Suprapubic skin (tissue), 4 donors: Measurements from ENCODE around the gene ORC4. TPM values are rescaled to one million over a fixed set of nuclear protein-coding genes. Genes with fewer than 3 reads are reported as not detected.
"Not testable (repeated sequence)": the region's sequence is repeated elsewhere in the genome, so short reads cannot be mapped to it uniquely, and the experiment has no call there.

Experiments
- DNase-seq, 2 donors: peaks; one replicate each; pipeline ENCODE4 v3.0.0-alpha.2; 2019; ENCODE audit warnings: low spot score in 2 of 2
- H3K27ac ChIP-seq: fragments of 200-600 bp; sonication (generic); one replicate; pipeline ENCODE4 v1.5.1; 2019
- H3K27me3 ChIP-seq: fragments of 200-600 bp; sonication (generic); one replicate; pipeline ENCODE4 v1.5.1; 2019
- H3K36me3 ChIP-seq: fragments of 200-600 bp; sonication (generic); one replicate; pipeline ENCODE4 v1.5.1; 2019
- H3K4me1 ChIP-seq: fragments of 200-600 bp; sonication (generic); one replicate; pipeline ENCODE4 v1.5.1; 2019
- H3K4me3 ChIP-seq: fragments of 200-600 bp; sonication (generic); one replicate; pipeline ENCODE4 v1.5.1; 2019; ENCODE audit warnings: mild to moderate bottlenecking
- H3K9me3 ChIP-seq: fragments of 200-600 bp; sonication (generic); one replicate; pipeline ENCODE4 v1.5.1; 2019
- EP300 ChIP-seq: sonication (generic); formaldehyde crosslinking; IDR thresholded peaks from one replicate; pipeline ENCODE4 v1.6.1; 2017; ENCODE audit warnings: antibody characterized with exemption
- POLR2A ChIP-seq, 2 donors: fragments of 450-650 bp; IDR thresholded peaks; one replicate each; pipeline ENCODE4 v1.6.1; 2017; ENCODE audit warnings: antibody characterized with exemption in 2 of 2, mild to moderate bottlenecking in 2 of 2, moderate library complexity in 2 of 2
- POLR2AphosphoS5 ChIP-seq, 3 donors: sonication (generic); formaldehyde crosslinking; IDR thresholded peaks; one replicate each; pipeline ENCODE4 v1.6.1; 2017; ENCODE audit warnings: antibody characterized with exemption in 3 of 3
- WGBS: methylation state at CpG from one replicate; pipeline ENCODE4 v1.1.5; 2018; 5-methylcytosine and 5-hydroxymethylcytosine counted together
- total RNA-seq, 4 donors: library from RNA; depleted of rRNA; stranded (reverse); fragments of >200 nt; gene quantifications; one replicate each; pipeline ENCODE4 v1.1.0, GENCODE V29; 2016
- TF ChIP-seq, protein P1 (sequence below), 2 donors: fragments of 200-600 bp in 1 of 2; fragments of 450-650 bp in 1 of 2; sonication (generic) in 1 of 2; IDR thresholded peaks; one replicate each; pipeline ENCODE4 v1.5.1; 2016 to 2019; ENCODE audit warnings: antibody characterized with exemption in 2 of 2, mild to moderate bottlenecking in 1 of 2, moderate library complexity in 1 of 2

Gene ORC4
- total RNA-seq, 4 donors from 2014 or later = 35.0 to 77.2 (median 57.4) TPM

GRCh38 chr2:148007219-148007900 lies 13.2 kb downstream of the ORC4 start:
- Histone ChIP-seq H3K9me3 (no peaks in the 10 kb centered on the region), H3K27me3 (no peaks in the 10 kb centered on the region), H3K27ac (no peak overlapping the region), H3K4me3 (no peak overlapping the region), H3K4me1 (no peaks in the 10 kb centered on the region), H3K36me3 (no peaks in the 10 kb centered on the region)
- DNase-seq = no peak
- WGBS = 77% methylated on average over 5 of the region's 5 CpGs
- TF ChIP-seq POLR2AphosphoS5 (IDR thresholded peaks at IDR 0.05) (no peak), EP300 (no peak), POLR2A (IDR thresholded peaks at IDR 0.05) (no peak)
- TF ChIP-seq, protein P1, sequence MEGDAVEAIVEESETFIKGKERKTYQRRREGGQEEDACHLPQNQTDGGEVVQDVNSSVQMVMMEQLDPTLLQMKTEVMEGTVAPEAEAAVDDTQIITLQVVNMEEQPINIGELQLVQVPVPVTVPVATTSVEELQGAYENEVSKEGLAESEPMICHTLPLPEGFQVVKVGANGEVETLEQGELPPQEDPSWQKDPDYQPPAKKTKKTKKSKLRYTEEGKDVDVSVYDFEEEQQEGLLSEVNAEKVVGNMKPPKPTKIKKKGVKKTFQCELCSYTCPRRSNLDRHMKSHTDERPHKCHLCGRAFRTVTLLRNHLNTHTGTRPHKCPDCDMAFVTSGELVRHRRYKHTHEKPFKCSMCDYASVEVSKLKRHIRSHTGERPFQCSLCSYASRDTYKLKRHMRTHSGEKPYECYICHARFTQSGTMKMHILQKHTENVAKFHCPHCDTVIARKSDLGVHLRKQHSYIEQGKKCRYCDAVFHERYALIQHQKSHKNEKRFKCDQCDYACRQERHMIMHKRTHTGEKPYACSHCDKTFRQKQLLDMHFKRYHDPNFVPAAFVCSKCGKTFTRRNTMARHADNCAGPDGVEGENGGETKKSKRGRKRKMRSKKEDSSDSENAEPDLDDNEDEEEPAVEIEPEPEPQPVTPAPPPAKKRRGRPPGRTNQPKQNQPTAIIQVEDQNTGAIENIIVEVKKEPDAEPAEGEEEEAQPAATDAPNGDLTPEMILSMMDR (IDR thresholded peaks at IDR 0.05) = no peak

DNA sequence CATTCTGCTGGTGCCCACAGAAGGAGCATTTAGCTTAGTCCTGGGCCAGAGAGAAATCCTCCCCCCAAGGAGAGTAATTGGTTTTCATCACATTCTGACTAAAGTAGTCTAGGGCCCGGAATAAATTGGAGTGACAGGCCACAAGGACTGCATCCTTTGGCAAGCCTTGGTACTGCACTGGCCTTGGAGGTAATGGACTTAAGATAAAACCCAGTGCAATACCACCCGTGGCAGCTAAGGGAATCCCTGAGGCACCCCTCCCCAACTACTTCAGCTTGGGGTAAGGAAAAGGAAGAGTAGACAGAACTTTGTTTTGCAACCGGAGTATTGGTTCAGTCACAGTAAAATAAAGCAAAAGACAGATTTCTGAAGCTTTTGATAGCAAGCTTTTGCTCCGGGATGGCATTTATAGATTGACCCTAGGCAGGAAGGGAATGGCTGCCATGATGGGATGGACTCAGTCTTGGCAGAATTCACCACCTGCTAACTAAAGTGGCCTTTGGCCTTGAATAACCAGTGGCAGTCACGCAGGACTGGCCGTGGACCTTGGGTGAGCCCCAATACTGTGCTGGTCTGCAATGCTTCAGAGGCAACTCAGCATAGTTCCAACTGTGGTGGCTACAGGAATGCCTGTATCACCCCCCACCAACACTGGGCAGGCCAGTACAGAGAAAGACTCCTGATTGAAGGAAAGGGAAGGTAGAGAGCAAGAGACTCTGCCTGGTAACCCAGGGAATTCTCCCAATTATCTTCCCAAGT lies 14.1 kb downstream of the ORC4 start:
- H3K27me3 ChIP-seq = no peaks in the 10 kb centered on the region
- TF ChIP-seq EP300 = no peak
- H3K27ac ChIP-seq = no peak overlapping the region
- 95% methylated on average over 6 of the region's 6 CpGs for WGBS
- no peaks in the 10 kb centered on the region for H3K9me3 ChIP-seq
- H3K4me1 ChIP-seq = no peaks in the 10 kb centered on the region
- H3K4me3 ChIP-seq = no peak overlapping the region
- no peaks in the 10 kb centered on the region for H3K36me3 ChIP-seq
- no peak for DNase-seq

DNA sequence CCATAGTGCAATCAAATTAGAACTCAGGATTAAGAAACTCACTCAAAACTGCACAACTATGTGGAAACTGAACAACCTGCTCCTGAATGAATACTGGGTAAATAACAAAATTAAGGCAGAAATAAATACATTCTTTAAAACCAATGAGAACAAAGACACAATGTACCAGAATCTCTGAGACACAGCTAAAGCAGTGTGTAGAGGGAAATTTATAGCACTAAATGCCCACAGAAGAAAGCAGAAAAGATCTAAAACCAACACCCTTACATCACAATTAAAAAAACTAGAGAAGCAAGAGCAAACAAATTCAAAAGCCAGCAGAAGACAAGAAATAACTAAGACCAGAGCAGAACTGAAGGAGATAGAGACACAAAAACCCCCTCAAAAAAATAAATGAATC lies 18.1 kb downstream of the ORC4 start:
- H3K4me1 ChIP-seq, H3K27me3 ChIP-seq, H3K9me3 ChIP-seq, DNase-seq, H3K27ac ChIP-seq, H3K36me3 ChIP-seq, H3K4me3 ChIP-seq: not testable (repeated sequence)

GRCh38 chr2:148000095-148000494 lies 20.4 kb downstream of the ORC4 start:
- 89% methylated on average over 1 of the region's 1 CpG for WGBS
- H3K9me3 ChIP-seq = peaks cover 4% of the 10 kb centered on the region
- H3K4me3 ChIP-seq = no peak overlapping the region
- no peak for TF ChIP-seq POLR2A (IDR thresholded peaks at IDR 0.05)
- TF ChIP-seq, protein P1 (IDR thresholded peaks at IDR 0.05) = no peak
- no peak for TF ChIP-seq EP300
- TF ChIP-seq POLR2AphosphoS5 (IDR thresholded peaks at IDR 0.05) = no peak
- no peaks in the 10 kb centered on the region for H3K4me1 ChIP-seq
- peaks cover 5% of the 10 kb centered on the region for H3K36me3 ChIP-seq
- no peaks in the 10 kb centered on the region for H3K27me3 ChIP-seq
- H3K27ac ChIP-seq = no peak overlapping the region
- no peak for DNase-seq

GRCh38 chr2:147999126-147999525 lies 21.4 kb downstream of the ORC4 start:
- H3K27ac ChIP-seq = no peak overlapping the region
- peaks cover 5% of the 10 kb centered on the region for H3K9me3 ChIP-seq
- no peak overlapping the region for H3K4me3 ChIP-seq
- TF ChIP-seq EP300 (no peak), POLR2A (IDR thresholded peaks at IDR 0.05) (no peak), POLR2AphosphoS5 (IDR thresholded peaks at IDR 0.05) (no peak)
- TF ChIP-seq, protein P1 (IDR thresholded peaks at IDR 0.05) = no peak
- H3K4me1 ChIP-seq = no peaks in the 10 kb centered on the region
- H3K27me3 ChIP-seq = no peaks in the 10 kb centered on the region
- DNase-seq = no peak
- 62% methylated on average over 2 of the region's 2 CpGs for whole genome bisulfite sequencing
- peaks cover 6% of the 10 kb centered on the region for H3K36me3 ChIP-seq

DNA sequence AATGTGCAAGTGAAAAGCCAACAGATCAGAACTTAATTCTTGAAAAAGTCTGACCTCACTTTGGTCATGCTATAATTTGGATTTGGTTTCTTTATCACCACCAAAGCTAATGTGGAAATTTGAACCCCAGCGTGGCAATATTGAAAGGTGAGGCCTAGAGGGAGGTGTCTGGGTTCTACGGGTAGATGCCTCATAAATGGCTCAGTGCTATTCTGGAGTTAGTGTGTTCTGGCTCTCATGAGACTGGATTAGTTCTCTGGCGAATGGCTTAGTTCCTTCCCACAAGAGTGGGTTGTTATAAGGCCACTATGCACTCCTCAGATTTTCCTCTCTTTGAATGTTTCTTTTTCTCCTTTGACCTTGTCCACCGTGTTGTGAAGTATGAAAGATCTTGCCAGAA lies 22.3 kb downstream of the ORC4 start:
- WGBS = 91% methylated on average over 4 of the region's 4 CpGs
- Histone ChIP-seq H3K4me1 (no peaks in the 10 kb centered on the region), H3K27ac (no peak overlapping the region), H3K4me3 (no peak overlapping the region), H3K36me3 (peaks cover 6% of the 10 kb centered on the region), H3K9me3 (peaks cover 5% of the 10 kb centered on the region), H3K27me3 (no peaks in the 10 kb centered on the region)
- TF ChIP-seq EP300 (no peak), POLR2A (IDR thresholded peaks at IDR 0.05) (no peak), POLR2AphosphoS5 (IDR thresholded peaks at IDR 0.05) (no peak)
- TF ChIP-seq, protein P1 (IDR thresholded peaks at IDR 0.05) = no peak
- DNase-seq = no peak
